Sigmoid colon (tissue), 4 donors: ENCODE data around the gene GAGE12J.

Source experiments
- EP300 ChIP-seq, 4 donors: sonication (generic); formaldehyde crosslinking; IDR thresholded peaks; one replicate each; pipeline ENCODE4 v1.6.1; 2017; ENCODE audit warnings: antibody characterized with exemption in 4 of 4
- POLR2A ChIP-seq, 2 donors: fragments of 450-650 bp; IDR thresholded peaks; one replicate each; pipeline ENCODE4 v1.6.1; 2016; ENCODE audit warnings: antibody characterized with exemption in 2 of 2, mild to moderate bottlenecking in 2 of 2, moderate library complexity in 2 of 2
- POLR2AphosphoS5 ChIP-seq, 4 donors: sonication (generic); formaldehyde crosslinking; IDR thresholded peaks; one replicate each; pipeline ENCODE4 v1.6.1; 2017; ENCODE audit warnings: antibody characterized with exemption in 4 of 4
- TF ChIP-seq, protein P1 (sequence below), 4 experiments: fragments of 450-650 bp in 3 of 4; fragments of 200-600 bp in 1 of 4; IDR thresholded peaks; one replicate each; pipeline ENCODE4 v1.5.1; 2016 to 2019; ENCODE audit warnings: antibody characterized with exemption in 4 of 4, mild to moderate bottlenecking in 3 of 4, moderate library complexity in 2 of 4

DNA sequence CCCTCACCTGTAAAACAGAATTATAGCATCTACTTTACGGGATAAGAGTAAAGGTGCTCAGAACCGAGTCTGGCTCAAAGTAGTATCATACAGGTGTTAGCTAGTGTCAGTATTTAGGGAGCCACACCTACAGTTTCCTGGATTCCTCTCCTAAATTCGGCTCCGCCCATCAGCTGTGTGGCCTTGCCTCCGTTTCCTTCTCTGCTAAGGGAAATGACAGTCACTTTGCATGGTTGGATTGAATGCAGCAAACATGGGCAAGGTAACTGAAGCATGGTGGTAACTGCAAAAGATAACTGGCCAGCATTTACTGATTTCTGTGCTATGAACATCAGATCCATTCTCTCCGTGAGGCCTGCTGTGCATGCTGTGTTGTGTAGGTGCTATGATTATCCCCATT is 49.4 kb upstream of the GAGE12J start:
- TF ChIP-seq, protein P1, sequence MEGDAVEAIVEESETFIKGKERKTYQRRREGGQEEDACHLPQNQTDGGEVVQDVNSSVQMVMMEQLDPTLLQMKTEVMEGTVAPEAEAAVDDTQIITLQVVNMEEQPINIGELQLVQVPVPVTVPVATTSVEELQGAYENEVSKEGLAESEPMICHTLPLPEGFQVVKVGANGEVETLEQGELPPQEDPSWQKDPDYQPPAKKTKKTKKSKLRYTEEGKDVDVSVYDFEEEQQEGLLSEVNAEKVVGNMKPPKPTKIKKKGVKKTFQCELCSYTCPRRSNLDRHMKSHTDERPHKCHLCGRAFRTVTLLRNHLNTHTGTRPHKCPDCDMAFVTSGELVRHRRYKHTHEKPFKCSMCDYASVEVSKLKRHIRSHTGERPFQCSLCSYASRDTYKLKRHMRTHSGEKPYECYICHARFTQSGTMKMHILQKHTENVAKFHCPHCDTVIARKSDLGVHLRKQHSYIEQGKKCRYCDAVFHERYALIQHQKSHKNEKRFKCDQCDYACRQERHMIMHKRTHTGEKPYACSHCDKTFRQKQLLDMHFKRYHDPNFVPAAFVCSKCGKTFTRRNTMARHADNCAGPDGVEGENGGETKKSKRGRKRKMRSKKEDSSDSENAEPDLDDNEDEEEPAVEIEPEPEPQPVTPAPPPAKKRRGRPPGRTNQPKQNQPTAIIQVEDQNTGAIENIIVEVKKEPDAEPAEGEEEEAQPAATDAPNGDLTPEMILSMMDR (IDR thresholded peaks at IDR 0.05): no peak
- TF ChIP-seq POLR2AphosphoS5 (IDR thresholded peaks at IDR 0.05) (no peak), POLR2A (IDR thresholded peaks at IDR 0.05) (no peak), EP300 (IDR thresholded peaks at IDR 0.05) (no peak)
